ACC112 (cell line): ENCODE measurements around the gene DNAH8.

Source experiments
- H2AFZ ChIP-seq: fragments of 200-600 bp; sonication (generic); one replicate; pipeline ENCODE4 v1.6.0; 2017; ENCODE audit warnings: antibody characterized with exemption, low read length; ENCODE audit not compliant: unreplicated experiment
- H3K27ac ChIP-seq: fragments of 200-600 bp; sonication (generic); 2 replicates; pipeline ENCODE4 v1.5.1; 2014; ENCODE audit warnings: low read depth, mild to moderate bottlenecking, antibody characterized with exemption, low read length, moderate library complexity
- H3K27me3 ChIP-seq: fragments of 200-600 bp; sonication (generic); 2 replicates; pipeline ENCODE4 v1.6.1; 2014; ENCODE audit warnings: mild to moderate bottlenecking, antibody characterized with exemption, low read length, moderate library complexity, mixed read lengths; ENCODE audit not compliant: insufficient read depth
- H3K36me3 ChIP-seq: fragments of 200-600 bp; sonication (generic); 2 replicates; pipeline ENCODE4 v1.6.1; 2016; ENCODE audit warnings: mild to moderate bottlenecking, antibody characterized with exemption, low read length, moderate library complexity, mixed read lengths; ENCODE audit not compliant: insufficient read depth
- H3K4me1 ChIP-seq: fragments of 200-600 bp; sonication (generic); one replicate; pipeline ENCODE4 v1.6.1; 2016; ENCODE audit warnings: low read length, mixed read lengths; ENCODE audit not compliant: insufficient read depth, unreplicated experiment, control insufficient read depth
- H3K4me3 ChIP-seq: fragments of 200-600 bp; sonication (generic); 2 replicates; pipeline ENCODE4 v1.5.1; 2014; ENCODE audit warnings: mild to moderate bottlenecking, low read depth, low read length
- H3K79me2 ChIP-seq: fragments of 200-600 bp; sonication (generic); one replicate; pipeline ENCODE4 v1.6.0; 2016; ENCODE audit warnings: low read length; ENCODE audit not compliant: control insufficient read depth, unreplicated experiment, insufficient read depth

Gene DNAH8

DNA sequence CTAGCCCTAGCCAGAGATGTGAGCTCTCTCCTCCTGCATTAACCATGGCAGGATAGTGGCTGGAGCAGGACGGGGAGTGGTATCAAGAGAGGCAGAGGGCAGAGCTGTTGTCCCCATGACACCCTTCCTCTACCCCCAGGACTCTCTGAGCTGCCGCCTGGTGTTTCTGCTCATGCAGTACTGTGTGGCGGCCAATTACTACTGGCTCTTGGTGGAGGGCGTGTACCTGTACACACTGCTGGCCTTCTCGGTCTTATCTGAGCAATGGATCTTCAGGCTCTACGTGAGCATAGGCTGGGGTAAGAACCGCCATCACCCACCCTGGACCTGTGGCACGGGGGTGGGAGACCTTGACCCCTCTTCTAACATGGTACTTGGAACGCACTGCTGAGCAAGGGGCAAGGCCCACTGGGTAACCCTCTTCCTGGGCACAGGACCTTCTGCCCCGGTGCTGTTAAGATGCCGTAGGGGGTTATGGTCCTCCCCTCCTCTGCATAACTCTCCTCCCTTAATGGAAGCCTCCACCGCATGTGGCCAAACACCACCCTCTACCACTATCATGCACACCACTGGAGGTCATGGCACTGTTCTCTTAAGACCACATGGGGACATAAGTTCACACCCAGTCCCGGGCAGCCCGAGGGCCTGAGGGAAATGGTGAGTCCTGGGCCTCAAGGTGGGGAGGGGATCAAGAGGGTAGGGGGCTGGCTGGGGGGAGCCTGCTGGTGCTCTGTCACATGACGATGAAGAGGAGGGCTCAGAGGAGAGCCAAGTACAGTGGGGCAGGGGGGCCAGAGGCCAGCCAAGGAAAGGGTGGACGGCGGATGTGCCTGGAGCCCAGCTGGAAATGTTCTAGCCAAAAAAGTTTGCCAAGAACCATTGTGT is 358.6 kb downstream of the DNAH8 start:
- Histone ChIP-seq H3K27me3 (peaks cover 53% of the 10 kb centered on the region), H3K4me1 (no peaks in the 10 kb centered on the region), H3K36me3 (no peaks in the 10 kb centered on the region), H3K27ac (no peak overlapping the region), H2AFZ (no peak overlapping the region), H3K79me2 (no peaks in the 10 kb centered on the region), H3K4me3 (no peak overlapping the region)

GRCh38 chr6:39074486-39074885 is 359.4 kb downstream of the DNAH8 start:
- H2AFZ ChIP-seq = no peak overlapping the region
- no peaks in the 10 kb centered on the region for H3K36me3 ChIP-seq
- no peak overlapping the region for H3K4me3 ChIP-seq
- H3K27me3 ChIP-seq = peaks cover 49% of the 10 kb centered on the region
- H3K4me1 ChIP-seq = no peaks in the 10 kb centered on the region
- H3K79me2 ChIP-seq = no peaks in the 10 kb centered on the region
- no peak overlapping the region for H3K27ac ChIP-seq

DNA sequence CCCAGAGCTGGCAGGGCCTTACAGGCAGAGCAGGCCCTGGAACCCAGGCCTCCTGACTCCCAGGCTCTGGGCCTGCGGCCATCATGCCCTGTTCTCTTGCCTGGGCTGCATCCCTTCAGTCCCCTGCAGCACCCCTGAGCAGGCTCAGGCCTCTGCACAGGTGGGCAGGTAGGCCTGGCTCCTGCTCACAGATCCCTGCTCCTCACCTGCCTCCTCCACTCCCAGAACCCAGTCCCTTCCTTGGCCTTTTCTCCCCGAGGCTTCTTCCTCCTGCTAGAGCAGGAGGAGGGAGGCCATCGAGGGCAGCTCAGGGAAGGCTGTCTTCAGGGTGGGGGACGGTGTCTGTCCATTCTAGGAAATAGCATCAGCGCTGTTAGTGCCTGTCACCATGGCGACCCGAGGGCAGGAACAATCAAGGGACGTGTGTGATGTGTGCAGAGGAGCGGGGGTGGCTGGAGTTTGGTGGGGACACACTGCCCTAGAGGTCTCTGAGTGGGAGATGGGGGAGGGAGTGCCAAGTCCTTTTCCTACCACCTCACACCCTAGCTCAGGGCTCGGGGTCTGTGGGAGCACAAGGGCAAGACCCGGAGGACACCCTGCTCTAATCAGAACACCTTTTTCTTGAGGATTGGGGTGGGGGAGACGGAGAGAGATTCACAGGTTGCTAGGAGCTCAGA is 360.0 kb downstream of the DNAH8 start:
- Histone ChIP-seq H3K36me3 (no peaks in the 10 kb centered on the region), H3K4me1 (no peaks in the 10 kb centered on the region)

GRCh38 chr6:39075807-39076622 is 360.9 kb downstream of the DNAH8 start:
- H3K36me3 ChIP-seq = no peaks in the 10 kb centered on the region
- no peaks in the 10 kb centered on the region for H3K4me1 ChIP-seq
- H3K79me2 ChIP-seq = no peaks in the 10 kb centered on the region
- no peak overlapping the region for H2AFZ ChIP-seq
- H3K4me3 ChIP-seq = no peak overlapping the region
- H3K27ac ChIP-seq = no peak overlapping the region
- H3K27me3 ChIP-seq = peaks cover 43% of the 10 kb centered on the region

More for the DNA sequence above, 360.0 kb downstream of the DNAH8 start:
- Histone ChIP-seq H3K27ac (no peak overlapping the region), H3K4me3 (no peak overlapping the region), H2AFZ (no peak overlapping the region), H3K79me2 (no peaks in the 10 kb centered on the region), H3K27me3 (peaks cover 44% of the 10 kb centered on the region)

DNA sequence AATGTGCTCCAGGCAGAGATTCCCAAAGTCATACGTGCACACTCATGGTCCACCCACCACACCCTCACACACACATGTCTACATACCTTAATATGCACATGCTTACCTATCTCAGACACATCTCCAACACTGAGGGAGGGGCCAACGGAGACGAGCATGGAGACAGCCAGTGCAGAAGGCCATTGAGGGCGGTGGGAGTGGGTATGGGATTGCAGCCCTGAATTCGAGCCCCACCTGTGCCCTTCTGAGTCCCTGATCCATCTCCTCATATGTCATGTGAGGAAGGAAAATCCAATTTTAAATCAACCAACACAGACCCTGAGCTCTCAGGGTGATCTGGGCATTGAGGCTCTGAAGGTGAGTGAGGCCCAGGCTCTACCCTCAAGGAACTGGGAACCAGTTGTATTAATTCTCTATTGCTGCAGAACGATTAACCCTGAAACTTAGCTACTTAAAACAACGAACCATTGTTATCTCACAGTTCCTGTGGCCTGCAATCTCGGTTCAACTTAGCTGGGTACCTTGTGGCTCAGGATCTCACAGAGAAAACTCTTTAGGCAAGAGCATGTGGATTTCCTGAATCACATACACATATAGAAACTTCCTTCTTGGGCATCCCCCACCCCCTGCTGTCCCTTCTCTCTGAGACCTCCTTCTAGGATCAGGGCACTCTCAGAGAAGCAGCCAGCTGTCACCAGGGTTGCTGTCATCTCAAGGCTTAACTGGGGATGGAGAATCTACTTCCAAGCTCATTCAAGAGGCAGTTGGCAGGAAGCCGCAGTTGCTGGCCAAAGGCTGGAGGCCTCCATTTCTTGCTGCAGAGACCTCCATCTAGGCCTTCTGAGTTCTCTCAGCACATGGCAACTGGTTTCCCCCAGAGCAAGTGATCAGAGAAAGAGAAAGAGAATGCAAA is 361.8 kb downstream of the DNAH8 start:
- no peak overlapping the region for H3K4me3 ChIP-seq
- H3K27me3 ChIP-seq = peaks cover 45% of the 10 kb centered on the region
- H3K79me2 ChIP-seq = no peaks in the 10 kb centered on the region
- H3K4me1 ChIP-seq = no peaks in the 10 kb centered on the region
- no peaks in the 10 kb centered on the region for H3K36me3 ChIP-seq
- no peak overlapping the region for H3K27ac ChIP-seq
- no peak overlapping the region for H2AFZ ChIP-seq

DNA sequence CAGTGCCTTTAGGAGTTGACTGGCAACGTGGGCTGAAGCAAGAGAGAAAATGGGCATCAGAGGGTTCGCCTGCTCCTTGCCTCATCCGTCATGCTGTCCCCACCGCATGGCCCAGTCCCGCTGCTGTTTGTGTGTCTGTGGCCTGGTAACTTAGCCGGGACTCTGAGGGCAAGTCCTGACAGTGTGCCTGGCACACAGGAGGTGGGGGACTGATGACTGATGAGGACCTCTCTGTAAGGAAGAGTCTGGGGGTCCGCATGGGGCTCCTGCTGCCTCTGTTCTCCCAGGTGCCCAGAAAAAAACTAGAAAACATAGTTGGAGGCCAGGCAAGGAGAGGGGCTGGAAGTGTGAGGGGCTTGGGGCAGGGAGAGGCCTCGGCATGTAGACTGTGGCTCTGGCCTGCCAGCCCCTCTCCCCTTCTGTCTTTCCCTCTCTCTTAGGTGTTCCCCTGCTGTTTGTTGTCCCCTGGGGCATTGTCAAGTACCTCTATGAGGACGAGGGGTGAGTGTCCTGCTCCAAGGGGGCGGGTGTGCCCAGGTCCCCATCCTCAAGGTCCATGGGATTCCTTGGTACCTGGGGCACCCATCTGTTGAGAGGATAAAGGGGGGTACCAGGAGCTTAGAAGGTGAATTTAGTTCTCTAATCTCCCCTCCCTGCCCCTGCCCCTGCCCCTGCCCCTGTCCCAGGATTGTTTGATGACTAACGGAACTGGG is 362.9 kb downstream of the DNAH8 start:
- no peak overlapping the region for H2AFZ ChIP-seq
- H3K36me3 ChIP-seq = no peaks in the 10 kb centered on the region
- no peak overlapping the region for H3K27ac ChIP-seq
- no peaks in the 10 kb centered on the region for H3K79me2 ChIP-seq
- peaks cover 44% of the 10 kb centered on the region for H3K27me3 ChIP-seq
- H3K4me3 ChIP-seq = no peak overlapping the region
- H3K4me1 ChIP-seq = no peaks in the 10 kb centered on the region

DNA sequence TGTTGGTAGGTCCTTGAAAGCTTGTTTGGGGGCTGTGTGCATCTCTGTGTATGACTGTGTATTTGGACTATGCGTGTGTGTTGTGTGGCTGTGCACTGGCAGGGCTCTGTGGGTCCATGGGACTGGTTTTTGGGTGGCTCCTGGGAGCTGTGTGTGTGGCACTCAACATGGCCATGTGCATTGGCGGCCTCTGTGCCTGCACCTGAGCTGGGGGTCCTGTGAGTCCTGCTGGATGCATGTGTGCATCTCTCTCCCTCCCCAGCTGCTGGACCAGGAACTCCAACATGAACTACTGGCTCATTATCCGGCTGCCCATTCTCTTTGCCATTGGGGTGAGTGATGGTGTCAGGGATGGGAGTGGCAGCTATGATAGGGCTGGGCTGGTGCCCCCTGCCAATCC is 363.6 kb downstream of the DNAH8 start:
- H3K79me2 ChIP-seq = no peaks in the 10 kb centered on the region
- H3K4me1 ChIP-seq = no peaks in the 10 kb centered on the region
- H3K27me3 ChIP-seq = peaks cover 44% of the 10 kb centered on the region
- no peak overlapping the region for H2AFZ ChIP-seq
- no peak overlapping the region for H3K4me3 ChIP-seq
- no peak overlapping the region for H3K27ac ChIP-seq
- no peaks in the 10 kb centered on the region for H3K36me3 ChIP-seq

DNA sequence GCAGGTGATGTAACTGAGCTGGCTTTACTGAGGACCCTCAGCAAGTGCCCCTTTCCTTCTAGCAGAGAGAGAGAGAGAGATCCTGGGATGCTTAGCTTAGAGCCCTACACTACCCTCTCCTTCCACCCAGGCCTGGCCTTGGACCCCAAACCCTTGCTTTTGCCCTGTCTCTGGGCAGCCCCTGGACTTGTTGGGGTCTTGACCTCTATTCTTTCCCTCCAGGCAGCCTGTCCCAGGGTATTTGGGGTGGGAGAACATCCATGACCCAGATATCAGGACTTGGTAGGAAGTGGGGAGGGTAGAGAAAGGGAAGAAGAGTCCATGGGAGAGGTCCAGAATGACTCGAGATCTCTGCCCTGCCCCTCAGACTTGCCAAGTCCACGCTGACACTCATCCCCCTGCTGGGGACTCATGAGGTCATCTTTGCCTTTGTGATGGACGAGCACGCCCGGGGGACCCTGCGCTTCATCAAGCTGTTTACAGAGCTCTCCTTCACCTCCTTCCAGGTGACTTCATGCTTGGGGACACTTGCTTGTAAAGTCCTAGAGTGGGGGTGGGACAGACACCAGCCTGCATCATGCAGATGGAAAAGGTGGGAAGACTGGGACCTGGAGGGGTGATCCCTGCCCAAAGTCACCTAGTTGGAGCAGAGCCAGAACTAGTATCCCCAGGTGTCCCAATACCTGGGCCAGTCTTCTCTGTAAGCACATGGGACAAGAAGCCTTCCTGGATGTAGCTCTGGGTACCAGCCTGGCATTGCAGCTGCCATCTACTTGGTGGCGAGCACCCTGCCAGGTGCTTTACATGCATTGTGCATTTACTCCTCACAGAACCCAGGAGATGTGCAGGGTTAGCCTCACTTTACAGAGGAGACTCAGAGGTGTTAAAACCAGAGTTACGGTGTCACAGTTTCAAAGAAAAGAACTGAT is 364.4 kb downstream of the DNAH8 start:
- Histone ChIP-seq H3K79me2 (no peaks in the 10 kb centered on the region), H3K27me3 (peaks cover 45% of the 10 kb centered on the region), H3K4me1 (no peaks in the 10 kb centered on the region)

More for the DNA sequence above, 364.4 kb downstream of the DNAH8 start:
- H3K4me3 ChIP-seq = no peak overlapping the region
- no peaks in the 10 kb centered on the region for H3K36me3 ChIP-seq
- no peak overlapping the region for H2AFZ ChIP-seq
- H3K27ac ChIP-seq = no peak overlapping the region
